Tibial nerve (tissue), 4 donors: ENCODE data around the gene PLCB4.

Source experiments
- CTCF ChIP-seq, 5 experiments: fragments of 200-600 bp in 3 of 5; fragments of 450-650 bp in 2 of 5; sonication (generic) in 3 of 5; IDR thresholded peaks; one replicate each; pipeline ENCODE4 v1.5.1; 2016 to 2019; ENCODE audit warnings: antibody characterized with exemption in 5 of 5, mild to moderate bottlenecking in 3 of 5, moderate library complexity in 2 of 5
- EP300 ChIP-seq, 2 donors: sonication (generic); formaldehyde crosslinking; IDR thresholded peaks; one replicate each; pipeline ENCODE4 v1.6.1; 2017; ENCODE audit warnings: antibody characterized with exemption in 2 of 2, mild to moderate bottlenecking in 1 of 2
- POLR2A ChIP-seq, 2 donors: fragments of 450-650 bp; IDR thresholded peaks; one replicate each; pipeline ENCODE4 v1.6.1; 2017; ENCODE audit warnings: antibody characterized with exemption in 2 of 2, mild to moderate bottlenecking in 2 of 2, moderate library complexity in 2 of 2

GRCh38 chr20:9198460-9198859, 129.6 kb downstream of the PLCB4 start:
- TF ChIP-seq CTCF (IDR thresholded peaks at IDR 0.05) (no peak), POLR2A (IDR thresholded peaks at IDR 0.05) (no peak), EP300 (IDR thresholded peaks at IDR 0.05) (no peak)
